NCI-H345 (cell line): ENCODE measurements around the gene FIGLA.
"Not testable (repeated sequence)": the region's sequence is repeated elsewhere in the genome, so short reads cannot be mapped to it uniquely, and the experiment has no call there.

Experiments
- DNase-seq: peaks from one replicate; lab custom pipeline; 2025; lab: John Stamatoyannopoulos, UW

The FIGLA gene

DNA sequence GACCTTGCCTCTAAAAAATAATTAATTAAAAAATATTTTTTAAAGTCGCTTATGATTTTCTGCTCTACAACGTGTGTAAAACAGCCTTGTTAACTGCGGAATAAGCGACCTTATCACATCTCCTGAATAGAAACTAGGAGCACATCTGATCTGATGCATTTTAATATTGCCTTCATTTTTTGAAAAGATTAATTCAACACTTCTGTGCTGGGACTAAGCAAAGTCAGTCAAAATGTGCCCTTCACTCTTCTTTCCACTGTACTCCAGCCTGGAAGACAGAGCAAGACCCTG is 17.3 kb upstream of the FIGLA start:
- no peak for DNase-seq

DNA sequence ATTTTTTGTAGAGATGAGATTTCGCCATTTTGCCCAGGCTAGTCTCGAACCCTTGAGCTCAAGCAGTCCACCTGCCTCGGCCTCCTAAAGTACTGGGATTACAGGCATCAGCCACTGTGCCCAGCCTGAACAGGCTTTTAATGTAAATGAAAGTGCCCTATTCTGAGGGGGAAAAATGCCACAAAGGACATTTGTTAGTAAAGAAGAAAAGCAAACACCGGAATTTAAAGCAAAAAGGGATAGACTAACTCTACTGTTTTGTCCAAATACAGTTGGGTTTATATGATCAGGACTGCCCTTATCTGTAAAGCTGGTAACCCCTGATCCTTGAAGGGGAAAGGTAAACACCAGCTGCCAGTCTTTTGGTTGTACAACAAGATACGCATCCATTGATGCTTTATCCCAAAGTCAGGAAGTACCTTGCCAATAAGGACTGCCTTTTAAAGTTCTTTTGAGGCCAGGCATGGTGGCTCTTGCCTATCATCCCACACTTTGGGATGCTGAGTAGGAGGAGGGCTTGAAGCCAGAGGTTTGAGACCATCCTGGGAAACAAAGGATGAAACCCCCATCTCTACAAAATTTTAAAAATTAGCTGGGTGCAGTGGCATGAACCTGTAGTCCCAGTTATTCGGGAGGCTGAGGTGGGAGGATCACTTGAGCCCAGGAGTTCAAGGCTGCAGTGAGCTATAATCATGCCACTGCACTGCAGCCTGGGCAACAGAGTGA is 16.8 kb upstream of the FIGLA start:
- peak; percentile 45 for DNase-seq

DNA sequence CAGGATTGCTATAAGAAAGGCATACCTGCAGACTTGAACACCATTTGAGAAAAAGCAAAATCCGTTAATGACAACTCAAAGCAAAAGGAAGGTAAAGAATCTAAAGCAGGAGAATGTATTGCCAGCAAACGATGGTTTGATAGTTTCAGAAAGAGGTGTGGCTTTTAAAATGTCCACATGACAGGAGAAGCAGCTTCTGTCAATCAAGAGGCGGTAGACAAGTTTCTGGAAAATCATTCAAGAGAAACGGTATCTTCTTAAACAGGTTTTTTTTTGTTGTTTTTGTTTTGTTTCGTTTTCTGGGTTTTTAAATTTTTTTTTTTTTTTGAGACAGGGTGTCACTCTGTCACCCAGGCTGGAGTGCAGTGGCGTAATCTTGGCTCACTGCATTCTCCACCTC is 16.2 kb upstream of the FIGLA start:
- DNase-seq: no peak

DNA sequence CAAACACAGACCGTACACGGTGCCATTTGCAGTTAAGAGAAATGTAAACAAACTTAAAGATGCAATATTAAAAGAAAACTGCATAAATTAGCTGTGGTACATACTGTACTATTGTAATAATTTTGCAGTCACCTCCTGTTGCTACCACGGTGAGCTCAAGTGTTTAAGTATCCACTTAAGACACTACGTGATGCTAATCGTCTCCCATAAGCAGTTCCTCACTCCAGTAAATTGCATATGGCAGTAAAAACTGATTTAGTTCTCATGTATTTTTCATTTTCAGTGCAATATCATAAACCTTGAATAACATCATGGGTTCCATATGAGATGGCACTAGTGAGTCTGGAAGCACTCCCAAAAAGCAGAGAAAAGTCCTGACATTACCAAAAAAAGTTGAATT is 15.6 kb upstream of the FIGLA start:
- DNase-seq: peak; percentile 70

DNA sequence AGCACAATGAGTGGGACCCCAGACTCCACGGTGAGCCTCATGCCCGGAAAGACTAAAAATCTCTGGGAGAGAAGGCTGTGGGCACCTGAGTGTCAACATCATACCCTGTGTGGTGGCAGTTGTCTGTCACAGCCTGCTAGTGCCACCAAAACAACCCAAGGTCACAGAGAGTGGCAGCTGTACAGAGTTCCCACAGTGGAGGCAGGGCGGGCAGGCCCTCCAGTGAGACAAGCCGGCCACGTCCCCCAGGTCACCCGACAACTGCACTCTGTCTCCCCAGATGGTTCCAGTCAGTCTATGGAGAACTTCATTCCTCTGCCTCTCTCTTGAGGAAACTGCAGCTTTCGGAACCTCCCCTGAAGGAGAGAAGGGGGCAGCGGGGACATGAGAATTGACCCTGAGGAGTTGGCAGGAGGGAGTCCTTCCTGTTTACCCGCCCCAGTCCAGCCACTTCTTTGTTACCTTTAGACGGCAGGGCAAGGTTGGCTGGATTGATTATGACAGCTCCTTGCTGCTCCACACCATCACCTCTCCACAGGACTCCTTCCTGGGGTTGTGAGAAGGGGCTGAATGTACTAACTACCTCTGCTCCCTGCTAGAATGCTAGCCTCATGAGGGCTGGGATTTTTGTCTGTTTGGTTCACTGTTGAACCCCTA is 11.3 kb upstream of the FIGLA start:
- DNase-seq: no peak

DNA sequence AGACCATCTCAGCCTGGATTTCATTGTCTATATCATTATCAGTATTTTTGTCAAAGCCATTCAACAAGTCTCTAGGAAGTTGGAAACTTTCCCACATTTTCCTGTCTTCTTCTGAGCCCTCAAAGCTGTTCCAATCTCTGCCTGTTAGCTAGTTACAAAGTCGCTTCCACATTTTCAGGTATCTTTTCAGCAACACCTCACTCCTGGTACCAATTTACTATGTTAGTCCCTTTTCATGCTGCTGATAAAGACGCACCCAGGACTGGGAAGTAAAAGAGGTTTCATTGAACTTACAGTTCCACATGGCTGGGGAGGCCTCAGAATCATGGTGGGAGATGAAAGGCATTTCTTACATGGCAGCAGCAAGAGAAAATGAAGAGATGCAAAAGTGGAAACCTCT is 9.3 kb upstream of the FIGLA start:
- no peak for DNase-seq

DNA sequence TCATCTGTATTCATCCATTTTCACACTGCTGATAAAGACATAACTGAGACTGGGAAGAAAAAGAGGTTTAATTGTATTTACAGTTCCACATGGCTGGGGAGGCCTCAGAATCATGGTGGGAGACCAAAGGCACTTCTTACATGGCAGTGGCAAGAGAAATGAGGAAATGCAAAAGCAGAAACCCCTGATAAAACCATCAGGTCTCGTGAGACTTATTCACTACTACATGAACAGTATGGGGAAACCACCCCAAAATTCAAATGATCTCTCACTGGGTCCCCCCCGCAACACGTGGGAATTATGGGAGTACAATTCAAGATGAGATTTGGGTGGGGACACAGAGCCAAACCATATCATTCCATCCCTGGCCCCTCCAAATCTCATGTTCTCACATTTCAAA is 7.6 kb upstream of the FIGLA start:
- DNase-seq: not testable (repeated sequence)

DNA sequence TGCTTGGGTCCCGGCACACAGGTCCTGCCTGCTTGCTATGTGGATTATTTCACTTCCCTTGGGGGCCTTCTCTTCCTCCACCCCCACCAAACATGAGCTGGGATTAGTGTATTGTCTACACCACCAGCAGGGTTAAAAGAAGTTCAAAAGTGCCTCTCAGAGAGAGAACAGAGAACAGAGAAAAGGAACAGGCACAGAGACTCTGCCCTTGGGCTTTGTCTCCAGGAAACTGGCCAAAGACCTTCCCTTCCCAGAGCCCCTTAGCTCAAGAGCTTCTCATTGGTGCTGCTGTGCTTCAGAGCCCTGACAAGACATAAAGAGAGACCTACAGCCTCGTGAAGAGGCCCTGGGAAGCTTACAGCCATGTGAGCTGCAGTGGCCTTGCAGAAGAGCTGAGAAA is 7.1 kb upstream of the FIGLA start:
- DNase-seq: no peak

DNA sequence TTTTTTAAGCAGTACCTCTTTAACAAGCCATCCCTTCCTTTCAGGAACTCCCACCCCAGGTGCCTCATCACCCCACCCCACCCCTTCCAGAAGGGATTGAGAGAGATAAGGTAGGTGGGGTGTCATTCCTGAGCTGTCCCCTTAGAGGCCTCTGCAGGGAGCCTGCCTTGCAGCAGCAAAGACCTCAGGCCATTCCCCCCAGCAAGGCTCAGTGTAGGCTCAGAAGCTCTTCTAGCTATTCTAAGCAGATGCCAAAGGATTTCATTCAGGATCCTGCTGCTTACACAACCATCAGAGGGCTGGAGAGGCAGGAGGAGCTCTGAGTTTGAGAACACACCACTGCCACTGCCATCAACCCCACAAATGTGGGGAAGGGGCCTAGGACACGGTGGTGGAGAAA is 5.8 kb upstream of the FIGLA start:
- DNase-seq: no peak

DNA sequence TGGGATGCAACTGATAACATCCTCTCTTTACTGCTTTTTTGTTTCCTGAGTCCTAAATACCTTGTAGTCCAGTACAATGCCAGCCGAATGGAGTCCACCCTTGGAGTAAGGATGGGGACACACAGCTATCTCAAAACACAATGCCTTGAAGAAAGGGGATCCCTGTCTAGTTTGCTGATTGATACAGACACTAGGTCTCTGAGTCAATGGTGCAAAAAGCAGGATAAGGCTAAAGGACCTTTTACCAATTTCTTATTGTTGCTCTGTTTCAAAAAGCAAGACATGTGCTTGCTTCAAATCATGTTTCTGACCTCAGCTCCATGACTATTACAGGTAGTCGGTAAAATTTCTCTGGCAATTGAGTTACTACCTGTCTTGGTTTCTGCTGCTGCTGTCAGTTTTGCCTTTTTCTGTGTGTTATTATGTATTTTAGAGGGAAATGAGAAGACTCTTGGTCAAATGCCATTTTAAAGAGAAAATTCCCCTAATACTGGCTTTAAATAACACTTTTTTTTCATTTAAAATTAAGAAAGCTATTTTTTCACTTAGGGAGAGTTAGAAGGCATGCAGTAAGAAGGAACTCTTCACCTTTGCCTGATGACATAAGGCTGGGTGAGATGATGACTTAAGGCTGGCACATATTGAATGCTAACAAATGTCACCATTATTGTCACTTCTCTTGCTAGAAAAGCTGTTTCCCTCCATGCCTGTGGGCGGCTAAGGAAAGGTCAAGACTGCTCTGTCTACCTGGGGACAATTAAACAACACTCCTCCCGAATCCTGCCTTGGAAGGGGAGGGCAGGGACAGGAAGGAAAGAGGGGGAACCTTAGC is 4.9 kb upstream of the FIGLA start:
- DNase-seq: no peak

DNA sequence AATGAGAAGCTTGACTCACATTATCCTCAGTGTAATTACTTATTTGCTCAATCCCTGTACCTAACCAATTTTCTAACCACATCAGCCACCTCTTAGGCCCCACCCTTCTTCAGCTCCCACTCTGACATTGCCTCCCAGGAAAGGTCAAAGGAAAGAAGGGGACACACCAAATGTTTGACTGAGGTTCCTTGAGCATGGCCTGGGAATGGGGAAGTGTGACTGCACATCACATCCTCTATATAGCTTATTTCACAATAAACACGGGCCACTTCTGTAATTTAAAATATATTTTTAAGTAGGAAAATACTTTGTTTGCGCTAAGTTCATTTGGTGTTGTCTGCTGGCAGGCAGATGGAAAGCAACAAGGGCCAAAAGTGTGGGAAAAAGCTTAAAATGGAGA is 3.0 kb upstream of the FIGLA start:
- no peak for DNase-seq

DNA sequence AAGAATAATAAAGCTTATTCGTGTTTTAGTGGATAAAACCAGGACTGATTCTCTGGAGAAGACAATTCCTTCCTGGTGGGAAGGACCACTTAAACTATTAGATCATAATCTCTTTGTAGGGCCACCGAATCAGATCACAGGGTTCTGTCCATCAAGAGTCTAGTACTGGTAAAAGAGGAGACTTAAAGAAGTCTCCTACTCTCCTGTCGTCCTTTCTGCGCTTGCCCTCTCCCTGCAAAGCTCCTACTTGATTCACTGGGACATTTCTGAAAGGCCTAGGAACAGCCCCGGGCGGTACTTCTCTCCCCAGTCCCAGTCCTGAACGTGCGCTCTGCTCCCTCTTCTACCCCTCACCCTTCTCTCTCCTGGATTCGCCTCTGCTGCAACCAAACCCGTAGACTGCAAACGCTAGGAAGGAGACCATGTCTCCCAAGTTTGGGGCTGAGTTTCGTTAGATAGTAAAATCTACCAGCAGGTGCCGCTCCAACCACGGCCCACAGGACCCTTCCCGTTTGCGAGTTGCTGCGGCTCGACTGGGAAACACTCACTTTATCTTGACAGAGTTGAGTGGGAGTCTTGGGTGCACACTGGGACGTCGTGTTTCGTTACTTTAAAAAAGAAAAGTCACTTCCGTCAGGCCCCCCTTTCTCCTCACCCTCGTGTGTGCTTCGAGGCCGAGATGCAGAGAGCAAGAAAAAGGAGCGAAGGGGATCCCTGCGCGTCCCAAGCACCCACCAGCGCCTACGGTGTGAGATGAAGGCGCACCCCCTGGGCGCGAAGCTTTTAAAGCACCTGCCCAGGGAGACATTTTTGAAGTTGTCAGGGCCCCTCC is 923 bp downstream of the FIGLA start:
- DNase-seq: peak; percentile 75

DNA sequence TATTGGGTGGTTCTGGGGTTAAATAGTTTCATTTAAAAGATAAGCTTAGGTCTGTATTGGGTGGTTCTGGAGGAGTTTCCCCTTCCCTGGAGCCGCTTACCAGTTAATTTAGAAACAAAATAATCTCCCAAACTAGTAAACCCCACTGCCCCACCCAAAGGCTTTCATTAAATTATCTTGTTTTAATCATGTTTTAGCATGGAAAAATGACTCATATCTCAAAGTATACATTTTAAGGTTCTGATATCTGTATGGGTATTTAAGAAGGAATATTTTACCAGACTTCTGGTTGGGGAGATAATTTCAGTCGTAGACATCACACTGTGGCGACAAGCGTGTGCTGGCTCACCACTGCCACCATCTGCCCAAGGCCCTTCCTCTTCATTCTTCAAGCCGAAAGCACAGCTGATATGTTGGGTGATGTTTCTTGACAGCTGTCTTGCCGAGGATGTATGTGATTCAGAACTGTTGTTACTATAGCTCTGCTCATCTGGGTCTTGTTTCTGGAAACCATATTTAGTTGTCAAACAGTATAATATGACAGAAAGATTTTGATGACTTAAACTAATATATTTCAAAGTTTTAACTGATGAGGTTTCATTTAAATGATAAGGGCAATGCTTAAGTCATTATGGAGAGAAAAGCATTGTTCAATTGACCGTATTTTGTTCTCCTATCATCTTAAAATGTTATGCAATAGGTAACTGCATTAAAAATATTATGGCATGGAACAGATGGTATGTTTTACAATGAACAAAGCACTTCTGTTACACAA is 5.1 kb downstream of the FIGLA start:
- DNase-seq: peak; percentile 43

DNA sequence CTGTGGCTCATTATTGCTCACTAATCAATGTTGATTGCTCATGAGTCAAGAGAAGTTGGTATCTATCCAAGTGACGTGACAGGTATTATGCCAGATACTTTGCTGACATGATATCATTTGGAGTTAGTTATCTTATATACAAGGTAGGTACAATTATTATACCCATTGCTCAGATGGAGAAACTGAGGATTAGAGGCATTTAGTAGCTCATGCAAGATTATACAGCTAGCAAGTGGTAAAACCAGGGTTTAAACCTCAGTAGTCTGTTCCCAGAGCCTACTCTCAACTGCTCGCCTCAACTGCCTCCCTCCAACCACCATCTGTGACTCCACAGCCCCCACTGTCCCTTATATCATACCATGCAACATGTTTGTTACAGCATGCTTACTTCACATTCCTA is 6.1 kb downstream of the FIGLA start:
- no peak for DNase-seq

DNA sequence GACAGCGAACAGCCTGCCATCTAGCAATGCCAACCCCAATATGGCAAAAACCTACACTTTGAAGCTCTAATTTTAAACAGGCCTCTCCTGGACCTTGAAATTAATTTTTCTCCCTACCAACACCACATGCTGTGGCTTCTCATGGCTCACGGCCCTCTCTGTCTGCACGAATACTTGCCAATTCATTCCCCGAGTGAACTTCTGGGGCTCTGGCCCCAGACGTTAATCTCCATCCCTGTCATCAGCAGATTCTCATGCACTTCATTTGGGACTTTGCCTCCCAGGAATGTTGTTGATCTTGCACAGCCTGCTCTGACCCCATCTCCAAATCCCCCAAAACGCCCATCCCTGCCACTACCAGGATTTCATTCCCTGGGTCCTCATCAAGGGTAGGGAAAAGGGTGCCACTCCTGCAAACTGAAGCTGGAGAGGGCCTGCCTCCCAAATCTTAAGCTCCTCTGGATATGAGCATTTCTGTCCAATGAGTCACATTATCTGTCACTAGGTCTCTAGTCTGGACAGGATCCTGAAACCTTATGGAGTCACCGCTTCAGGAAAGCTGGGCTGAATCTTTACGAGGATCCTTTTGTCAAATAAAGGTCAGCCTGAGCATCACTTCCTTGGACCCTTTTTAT is 10.4 kb downstream of the FIGLA start:
- no peak for DNase-seq

DNA sequence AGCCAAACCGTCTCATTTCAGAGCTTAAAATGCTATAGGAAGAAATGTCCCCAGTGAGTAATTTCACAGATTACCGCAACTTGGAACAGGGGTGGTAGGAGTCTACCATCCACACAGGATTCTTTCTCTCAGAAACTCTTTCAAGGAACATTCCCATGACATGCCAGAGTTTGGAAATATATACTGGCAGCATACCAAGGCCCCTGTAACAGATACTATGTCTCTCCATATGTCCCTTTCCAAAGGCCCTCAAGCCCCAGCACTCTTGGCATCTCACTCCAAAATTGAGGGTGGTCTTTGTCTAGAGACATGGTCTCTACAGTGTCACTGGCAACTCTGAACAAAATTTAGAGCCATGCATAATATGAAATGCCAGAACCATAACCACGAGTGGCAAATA is 11.0 kb downstream of the FIGLA start:
- DNase-seq: no peak

DNA sequence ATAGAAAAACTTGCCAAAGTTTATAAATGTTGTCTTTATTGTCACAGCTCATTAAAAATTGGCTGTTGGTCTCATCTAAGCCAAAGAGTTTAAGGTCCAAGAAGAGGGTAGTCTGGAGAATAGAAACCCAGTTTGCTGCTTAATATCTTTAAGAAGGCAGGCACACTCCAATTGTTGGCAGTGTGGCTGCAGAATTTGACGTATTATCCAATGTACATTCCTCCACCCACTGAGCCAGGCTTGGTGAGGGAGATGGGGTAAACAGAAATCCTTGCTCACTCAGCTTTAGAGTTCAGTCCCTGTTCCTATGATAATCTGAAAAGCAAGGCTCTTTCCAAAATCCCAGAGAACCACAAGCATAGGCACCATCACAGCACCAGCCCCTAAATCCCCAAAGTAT is 11.8 kb downstream of the FIGLA start:
- no peak for DNase-seq

DNA sequence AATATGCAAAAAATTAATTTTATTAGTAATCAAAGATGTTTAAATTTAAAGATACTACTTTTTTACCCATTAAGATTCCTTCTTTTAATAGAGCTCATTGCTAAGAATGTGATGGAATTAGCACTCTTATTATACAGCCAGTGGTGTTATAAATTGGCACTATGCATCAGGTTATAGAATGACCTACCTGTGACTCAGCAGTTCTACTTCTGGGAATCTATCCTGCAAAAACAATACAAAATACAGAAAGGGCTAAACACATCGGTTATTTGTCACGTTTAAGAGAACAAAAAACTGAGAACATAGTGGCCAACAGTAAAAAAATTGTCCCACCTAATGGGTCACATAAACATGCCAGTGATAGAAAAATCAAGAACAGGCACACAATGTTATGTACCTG is 13.0 kb downstream of the FIGLA start:
- no peak for DNase-seq

DNA sequence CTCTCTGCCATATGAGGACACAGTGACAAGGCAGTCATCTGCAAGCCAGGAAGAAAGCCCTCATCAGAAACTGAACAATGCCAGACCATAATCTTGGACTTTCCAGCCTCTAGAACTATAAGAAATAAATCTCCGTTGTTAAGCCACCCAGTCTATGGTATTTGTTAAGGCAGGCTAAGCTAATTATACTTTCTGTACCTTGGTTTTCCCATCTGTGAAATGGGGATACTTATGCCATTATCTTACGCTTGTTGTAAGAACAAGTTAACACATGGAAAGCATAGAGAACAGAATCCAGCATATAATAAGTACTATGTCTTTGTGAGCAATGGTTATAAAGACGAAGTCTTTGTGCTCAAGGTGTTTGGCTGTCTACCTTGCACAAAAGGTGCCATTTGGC is 14.2 kb downstream of the FIGLA start:
- no peak for DNase-seq

DNA sequence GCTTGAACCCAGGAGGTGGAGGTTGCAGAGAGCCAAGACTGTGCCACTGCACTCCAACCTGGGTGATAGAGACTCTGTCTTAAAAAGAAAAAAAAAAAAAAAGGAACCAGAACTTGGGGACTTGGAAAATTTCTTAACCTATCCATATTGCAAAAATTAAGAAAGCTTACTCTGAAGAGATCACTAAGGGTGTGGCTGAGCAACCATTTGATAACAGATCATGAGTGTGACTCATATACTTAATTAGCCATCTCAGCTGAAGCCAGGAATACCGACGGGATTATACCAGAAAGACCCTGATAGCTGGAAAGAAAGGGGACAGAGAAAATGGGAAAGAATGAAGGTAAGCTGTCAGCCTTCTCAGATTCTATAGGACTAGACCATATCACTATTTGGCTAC is 15.3 kb downstream of the FIGLA start:
- DNase-seq: no peak

DNA sequence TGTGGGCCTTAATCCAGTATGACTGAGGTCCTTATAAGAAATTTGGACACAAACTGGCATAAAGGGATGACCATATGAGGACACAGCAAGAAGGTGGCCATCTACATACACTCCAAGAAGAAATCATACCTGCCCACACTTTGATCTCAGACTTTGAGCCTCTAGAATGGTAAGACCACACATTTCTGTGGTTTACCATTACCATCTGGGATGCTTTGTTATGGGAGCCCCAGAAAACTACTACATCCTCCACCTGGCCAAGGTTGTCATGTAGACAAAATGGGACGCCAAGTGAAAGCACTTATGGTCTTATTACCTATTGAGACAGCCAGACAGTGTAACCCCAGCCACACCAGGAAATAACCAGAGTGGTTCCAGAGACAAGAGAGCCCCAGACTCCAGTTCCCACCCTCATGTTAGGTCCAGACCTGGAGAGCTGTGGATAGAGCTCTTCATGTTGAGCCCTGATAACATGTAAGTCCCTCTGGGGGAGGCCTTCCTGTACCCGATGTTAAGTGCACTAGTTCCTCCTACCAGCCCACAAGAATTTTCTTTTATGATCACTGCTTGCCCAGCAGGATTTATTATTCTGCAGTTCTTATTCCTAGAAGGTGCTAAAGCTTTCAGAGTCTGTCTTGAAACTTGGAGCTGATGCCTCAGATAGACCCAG is 17.8 kb downstream of the FIGLA start:
- DNase-seq: no peak
